IPS-NIHi7 (cell line): Measurements from ENCODE around the gene PRR12.

Source experiments
- DNase-seq: peaks from one replicate; pipeline ENCODE4 v3.0.0; 2012; ENCODE audit warnings: mixed read lengths; ENCODE audit errors: extremely low spot score

Gene PRR12

GRCh38 chr19:49591731-49592485, 926 bp downstream of the PRR12 start:
- no peak for DNase-seq

GRCh38 chr19:49592486-49593232, 1.7 kb downstream of the PRR12 start:
- DNase-seq: no peak

DNA sequence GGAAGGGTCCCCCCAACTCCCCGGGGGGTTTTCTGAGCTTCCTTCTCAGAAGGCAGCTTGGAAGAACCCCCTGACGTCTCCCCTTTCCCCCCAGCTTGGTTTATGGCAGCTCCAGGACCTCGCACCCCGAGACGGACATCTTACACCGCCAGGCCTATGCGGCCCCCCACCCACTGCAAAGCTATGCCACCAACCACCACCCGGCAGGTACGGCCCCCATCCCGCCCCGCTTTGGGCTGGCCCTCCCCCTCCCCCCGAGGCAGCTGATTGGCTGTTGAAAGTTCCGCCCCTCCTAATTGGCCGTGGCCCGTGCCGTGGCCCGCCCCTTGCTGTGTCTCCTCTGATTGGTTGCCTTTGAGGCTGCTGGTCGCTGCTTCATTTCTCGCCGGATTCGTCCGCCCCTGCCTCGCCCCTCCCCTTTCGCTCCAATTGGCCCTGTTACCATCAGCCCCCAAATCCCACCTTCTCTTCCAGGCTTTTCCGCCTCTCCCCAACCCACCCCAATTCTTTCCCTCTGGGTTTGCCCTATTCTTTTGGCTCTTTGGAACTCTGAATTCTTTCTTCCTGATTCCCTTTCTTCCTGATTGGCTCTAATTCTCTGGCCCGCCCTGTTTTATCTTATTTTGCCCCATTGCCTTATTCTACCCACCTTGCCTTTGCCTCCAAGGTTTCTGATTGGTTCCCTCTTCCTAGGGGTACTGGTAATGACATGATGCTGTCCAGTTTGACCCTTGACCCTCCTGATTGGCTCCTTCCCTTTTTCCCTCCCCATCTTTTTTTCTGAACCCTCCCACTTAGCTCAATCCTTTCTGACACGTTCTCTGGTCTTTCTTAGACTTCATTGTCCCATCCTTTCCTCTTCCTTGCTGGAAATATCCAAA, 2.5 kb downstream of the PRR12 start:
- DNase-seq: peak; percentile 100

DNA sequence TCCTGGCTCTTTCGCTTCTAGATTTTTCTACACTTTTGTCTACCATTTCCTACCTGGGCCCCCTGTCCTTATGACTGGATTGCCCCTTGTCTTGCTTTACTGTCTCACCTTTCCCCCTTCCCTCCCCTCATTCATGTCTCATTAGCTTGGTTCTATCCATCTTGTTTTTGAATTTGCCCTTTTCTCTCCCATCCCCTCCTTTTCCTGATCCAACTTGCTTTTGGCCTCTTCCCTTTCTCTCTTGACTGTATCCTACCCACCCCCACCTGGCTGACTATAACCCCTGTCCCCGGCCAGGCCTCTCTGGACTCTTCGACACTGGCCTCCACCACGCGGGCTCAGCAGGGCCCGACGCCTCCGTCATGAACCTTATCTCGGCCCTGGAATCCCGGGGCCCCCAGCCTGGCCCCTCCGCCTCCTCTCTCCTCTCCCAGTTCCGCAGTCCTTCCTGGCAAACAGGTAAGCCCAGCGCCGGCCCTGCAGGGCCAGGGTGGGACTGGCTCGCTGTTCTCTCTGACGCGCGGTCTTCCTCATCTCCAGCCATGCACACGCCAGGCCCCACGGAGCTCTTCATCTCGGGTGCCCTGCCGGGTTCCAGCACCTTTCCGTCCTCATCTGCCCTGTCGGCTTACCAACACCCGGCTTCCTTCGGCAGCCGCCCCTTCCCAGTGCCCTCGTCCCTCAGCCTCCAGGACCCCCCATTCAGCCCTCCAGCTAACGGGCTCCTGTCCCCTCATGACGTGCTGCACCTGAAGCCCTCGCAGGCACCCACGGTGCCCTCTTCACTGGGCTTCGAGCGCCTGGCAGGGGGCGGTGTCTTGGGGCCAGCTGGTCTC, 3.4 kb downstream of the PRR12 start:
- DNase-seq: no peak

- DNase-seq: no peak
Measured at GRCh38 chr19:49594993-49595818, 4.2 kb downstream of the PRR12 start.

- no peak for DNase-seq
Measured at GRCh38 chr19:49595819-49596404, 4.9 kb downstream of the PRR12 start.

DNA sequence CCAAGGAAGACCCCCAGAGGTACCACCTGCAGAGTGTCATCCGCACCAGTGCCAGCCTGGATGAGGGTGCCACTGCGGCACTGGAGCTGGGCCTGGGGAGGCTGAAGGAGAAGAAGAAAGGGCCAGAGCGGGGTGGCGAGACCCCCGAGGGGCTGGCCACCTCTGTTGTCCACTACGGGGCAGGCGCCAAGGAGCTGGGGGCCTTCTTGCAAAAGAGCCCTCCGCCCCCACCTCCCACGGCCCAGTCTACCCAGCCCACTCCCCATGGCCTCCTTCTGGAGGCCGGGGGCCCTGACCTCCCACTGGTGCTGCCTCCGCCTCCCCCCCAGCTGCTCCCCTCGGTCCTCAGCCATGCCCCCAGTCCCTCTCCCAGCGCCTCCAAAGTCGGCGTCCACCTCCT, 5.4 kb downstream of the PRR12 start:
- DNase-seq: no peak

- no peak for DNase-seq
Measured at GRCh38 chr19:49596954-49597702, 6.1 kb downstream of the PRR12 start.

- DNase-seq: no peak
Measured at GRCh38 chr19:49597703-49597974, 6.7 kb downstream of the PRR12 start.

- DNase-seq: no peak
Measured at GRCh38 chr19:49599378-49600295, 8.7 kb downstream of the PRR12 start.

GRCh38 chr19:49601482-49602038, 10.6 kb downstream of the PRR12 start:
- DNase-seq: no peak

DNA sequence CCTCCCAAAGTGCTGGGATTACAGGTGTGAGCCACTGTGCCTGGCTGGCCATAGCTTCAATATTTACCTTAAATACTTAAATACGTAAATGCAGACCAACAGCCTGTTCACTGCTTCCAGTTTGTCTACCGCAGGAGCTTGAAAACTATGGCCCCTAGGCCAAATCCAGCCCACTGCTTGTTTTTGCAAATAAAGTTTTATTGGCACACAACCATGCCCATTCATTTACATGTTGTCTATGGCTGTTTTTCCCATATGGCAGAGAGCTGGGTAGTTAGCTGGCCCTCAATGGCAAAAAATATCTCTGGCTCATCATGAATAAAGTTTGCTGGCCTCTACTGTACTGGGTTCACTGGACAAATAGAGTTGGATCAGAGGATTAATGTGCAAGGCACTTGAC, 11.8 kb downstream of the PRR12 start:
- no peak for DNase-seq

DNA sequence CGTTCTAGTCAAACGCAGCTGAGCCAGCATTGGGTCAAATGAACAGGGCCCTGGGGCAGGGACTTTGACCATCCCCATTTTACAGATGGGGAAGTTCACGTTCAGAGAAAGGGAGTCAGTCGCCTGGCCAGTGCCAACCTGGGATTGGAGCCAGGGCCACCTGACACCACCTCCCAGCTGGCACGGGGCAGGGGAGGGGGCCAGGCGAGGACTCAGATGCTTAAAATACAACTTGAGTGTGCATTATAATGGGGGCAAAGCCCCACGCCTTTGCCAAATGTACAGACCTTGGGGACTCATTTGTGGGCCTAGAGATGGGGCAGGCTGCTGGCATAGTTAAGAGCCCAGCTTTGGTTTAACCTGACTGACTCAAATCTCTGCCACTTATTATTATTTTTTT, 14.6 kb downstream of the PRR12 start:
- DNase-seq: no peak

- DNase-seq: no peak
Measured at GRCh38 chr19:49609499-49610092, 18.6 kb downstream of the PRR12 start.

DNA sequence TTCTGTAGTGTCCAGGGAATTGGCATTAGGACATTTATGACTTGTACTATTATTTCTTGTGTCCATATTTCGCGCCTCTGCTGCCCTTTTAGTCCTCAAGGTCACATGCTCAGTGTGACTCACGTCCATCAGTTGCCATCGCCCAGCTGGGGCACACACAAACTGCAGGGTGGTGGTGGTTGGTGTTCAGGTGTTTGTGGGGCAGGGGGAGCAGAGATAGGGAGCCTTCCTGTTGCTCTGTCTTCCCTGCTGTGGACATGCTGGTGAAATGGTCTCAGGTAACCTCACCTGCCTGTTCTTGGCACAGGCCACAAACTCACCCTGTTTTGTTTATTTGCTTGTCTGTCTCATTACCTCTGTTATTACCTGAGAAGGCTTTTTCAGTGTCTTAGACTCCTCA, 22.4 kb downstream of the PRR12 start:
- DNase-seq: no peak

DNA sequence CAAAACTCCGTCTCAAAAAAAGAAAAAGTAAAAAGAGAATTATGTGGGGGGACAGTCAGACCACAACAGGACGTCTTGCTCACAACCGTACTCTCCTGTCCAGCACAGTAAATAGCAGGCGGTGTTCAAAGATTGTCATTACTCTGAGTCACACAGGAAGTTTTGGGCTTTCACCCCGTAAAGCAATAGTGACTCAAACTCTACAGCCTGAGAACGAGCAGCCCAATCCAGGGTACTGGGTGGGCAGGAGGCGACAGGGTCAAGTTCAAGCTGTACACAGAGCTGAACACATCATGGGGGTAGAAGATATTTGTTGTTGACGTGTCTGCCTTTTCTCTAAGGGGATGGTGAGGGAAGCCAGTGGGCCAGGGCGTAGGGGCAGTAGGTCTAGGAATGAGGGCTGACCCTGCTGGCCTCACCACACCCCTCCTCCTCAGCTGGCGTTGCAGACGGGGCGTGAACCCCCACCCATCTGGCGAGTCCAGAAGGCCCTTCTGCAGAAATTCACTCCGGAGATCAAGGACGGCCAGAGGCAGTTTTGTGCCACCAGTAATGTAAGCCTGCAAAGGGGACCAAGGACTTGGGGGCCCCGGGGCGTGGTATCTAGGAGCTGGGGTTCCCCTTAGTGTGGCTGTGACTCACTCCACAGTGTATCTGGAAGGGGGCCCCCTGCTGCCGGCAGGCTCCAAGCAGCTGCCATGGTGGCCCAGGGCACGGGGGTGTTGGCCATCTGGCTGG, 23.3 kb downstream of the PRR12 start:
- DNase-seq: no peak

GRCh38 chr19:49615861-49616260, 24.9 kb downstream of the PRR12 start:
- no peak for DNase-seq
